IgD-negative memory B cell (primary cell): Measurements from ENCODE around the gene CSRNP3. TPM values are rescaled to one million over a fixed set of nuclear protein-coding genes. Genes with fewer than 3 reads are reported as not detected.

ENCODE experiments used
- H3K27ac Mint-ChIP-seq, 3 donors: one replicate each; pipeline ENCODE4 v1.8.0; 2020 to 2022; ENCODE audit warnings: mild to moderate bottlenecking in 3 of 3, mixed read lengths in 3 of 3, moderate library complexity in 1 of 3
- H3K27me3 Mint-ChIP-seq: one replicate; pipeline ENCODE4 v1.8.0; 2021; ENCODE audit warnings: mixed read lengths
- H3K36me3 Mint-ChIP-seq: one replicate; pipeline ENCODE4 v1.8.0; 2020; ENCODE audit warnings: mild to moderate bottlenecking, mixed read lengths
- H3K4me1 Mint-ChIP-seq, 3 donors: one replicate each; pipeline ENCODE4 v1.8.0; 2020 to 2022; ENCODE audit warnings: mixed read lengths in 3 of 3, mild to moderate bottlenecking in 1 of 3
- H3K4me3 Mint-ChIP-seq, 4 donors: one replicate each; pipeline ENCODE4 v1.8.0; 2020 to 2022; ENCODE audit warnings: mild to moderate bottlenecking in 4 of 4, mixed read lengths in 4 of 4, moderate library complexity in 3 of 4
- H3K9me3 Mint-ChIP-seq, 3 donors: one replicate each; pipeline ENCODE4 v1.8.0; 2020 to 2021; ENCODE audit warnings: mixed read lengths in 3 of 3, mild to moderate bottlenecking in 1 of 3
- polyA plus RNA-seq: library from polyadenylated mRNA; unstranded; fragments of 300-500 nt; fragmentation: Illumina TruSeq; gene quantifications from one replicate; pipeline ENCODE4 v1.2.3, GENCODE V29; 2021

CSRNP3 gene
- polyA plus RNA-seq, 1 donor from 2014 or later, result not detected

DNA sequence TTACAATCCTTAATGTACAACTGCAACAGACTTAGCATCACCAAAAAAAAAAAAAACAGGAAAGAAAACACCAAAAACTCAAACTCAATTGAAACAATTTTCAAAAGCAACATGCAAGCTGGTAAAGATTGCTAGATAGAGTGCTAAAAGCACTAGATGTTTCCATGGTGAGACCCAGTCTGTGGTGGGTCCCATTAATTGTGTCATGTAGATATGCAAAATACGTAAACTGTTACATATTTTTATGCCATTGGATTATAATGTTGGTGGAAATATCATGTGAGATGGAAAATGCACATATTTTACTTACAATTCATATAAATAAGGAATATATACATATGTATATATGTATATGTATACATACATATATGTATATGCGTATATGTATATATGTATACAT lies 30.5 kb downstream of the CSRNP3 start:
- no peaks in the 10 kb centered on the region for H3K36me3 Mint-ChIP-seq
- H3K27me3 Mint-ChIP-seq, result no peaks in the 10 kb centered on the region
- no peak overlapping the region for H3K4me3 Mint-ChIP-seq
- H3K9me3 Mint-ChIP-seq, result no peaks in the 10 kb centered on the region
- H3K27ac Mint-ChIP-seq, result no peak overlapping the region
- peaks cover 0 to 2% (median 0%) of the 10 kb centered on the region in 3 donors for H3K4me1 Mint-ChIP-seq

DNA sequence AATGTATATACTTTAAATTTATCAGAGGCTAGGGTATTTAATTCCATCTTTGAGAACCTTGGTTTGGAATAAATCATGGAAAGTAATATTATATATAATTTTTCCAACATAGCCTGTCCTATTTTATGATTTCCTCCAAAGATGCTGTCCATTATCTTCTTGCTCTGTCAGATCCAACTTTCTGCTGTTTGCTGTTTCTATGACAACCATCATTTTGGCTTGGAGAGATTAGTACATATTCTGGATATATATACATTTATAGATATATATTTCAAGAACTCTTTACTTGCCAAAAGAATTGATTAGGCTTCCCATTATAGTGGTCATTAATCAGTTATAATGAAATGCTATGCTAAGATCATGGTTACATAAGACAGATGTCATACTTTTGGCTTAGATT lies 31.3 kb downstream of the CSRNP3 start:
- Mint-ChIP-seq H3K27me3 (no peaks in the 10 kb centered on the region), H3K4me1 (peaks cover 0 to 2% (median 0%) of the 10 kb centered on the region in 3 donors), H3K27ac (no peak overlapping the region), H3K36me3 (no peaks in the 10 kb centered on the region), H3K9me3 (no peaks in the 10 kb centered on the region), H3K4me3 (no peak overlapping the region)

DNA sequence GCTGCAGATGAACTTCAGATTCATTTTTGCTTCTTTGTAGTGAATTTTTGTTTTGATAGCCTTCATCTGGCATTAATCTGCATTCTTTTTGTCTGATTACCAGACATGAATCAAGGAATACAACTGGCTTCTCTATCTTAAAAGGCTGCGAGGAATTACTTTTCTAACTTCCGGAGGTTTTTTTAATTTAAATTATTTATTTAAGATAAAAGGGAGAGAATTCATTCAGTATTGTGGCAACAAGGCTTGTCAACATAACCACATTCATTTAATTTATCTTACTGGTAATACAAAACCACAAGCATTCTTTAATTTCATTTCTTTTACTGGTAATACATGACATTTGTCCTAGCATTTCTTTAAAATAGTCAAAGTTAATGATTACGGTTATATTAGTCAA lies 36.0 kb downstream of the CSRNP3 start:
- Mint-ChIP-seq H3K36me3 (no peaks in the 10 kb centered on the region), H3K4me3 (no peak overlapping the region), H3K27me3 (no peaks in the 10 kb centered on the region), H3K4me1 (no peaks in the 10 kb centered on the region), H3K9me3 (no peaks in the 10 kb centered on the region), H3K27ac (no peak overlapping the region)

DNA sequence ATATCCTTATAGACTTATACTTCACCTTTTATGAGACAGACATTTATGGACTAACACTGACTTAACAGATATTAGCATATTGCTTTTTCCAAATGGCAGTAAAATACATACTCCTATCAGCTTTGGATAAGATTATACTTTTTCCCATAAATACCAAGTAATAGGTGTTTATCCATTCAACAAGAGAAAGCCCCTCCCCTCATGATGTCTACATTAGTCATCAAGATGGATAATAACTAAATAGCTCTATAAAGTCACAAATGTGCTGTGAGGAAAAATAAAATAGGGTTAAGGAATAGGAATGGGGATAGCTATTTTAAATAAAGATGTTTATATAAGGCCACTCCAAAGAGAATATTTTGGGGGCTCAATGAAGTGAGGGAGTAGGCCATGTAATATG lies 39.4 kb downstream of the CSRNP3 start:
- Mint-ChIP-seq H3K9me3 (no peaks in the 10 kb centered on the region), H3K4me3 (no peak overlapping the region), H3K36me3 (no peaks in the 10 kb centered on the region), H3K27me3 (peaks cover 2% of the 10 kb centered on the region), H3K27ac (no peak overlapping the region), H3K4me1 (no peaks in the 10 kb centered on the region)

DNA sequence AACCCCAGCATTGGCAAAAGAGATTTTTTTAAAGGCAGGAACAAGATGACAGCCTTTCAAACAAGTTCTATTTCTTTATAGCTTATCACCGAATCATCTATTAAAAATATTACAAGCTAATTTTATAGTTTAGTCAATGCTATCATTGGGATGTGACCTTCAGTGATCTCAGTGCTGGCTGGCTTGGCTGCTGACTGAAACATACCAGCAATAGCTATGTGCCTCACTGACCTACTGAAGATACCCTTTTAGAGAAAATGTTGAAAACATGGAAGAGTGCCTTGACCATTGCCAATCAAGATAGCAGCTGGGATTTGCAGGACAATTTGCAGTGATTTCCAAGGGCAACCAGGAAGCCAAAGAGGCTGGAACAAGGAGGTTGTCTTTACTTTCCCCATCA lies 44.0 kb downstream of the CSRNP3 start:
- no peaks in the 10 kb centered on the region for H3K4me1 Mint-ChIP-seq
- peaks cover 3% of the 10 kb centered on the region for H3K27me3 Mint-ChIP-seq
- H3K27ac Mint-ChIP-seq, result no peak overlapping the region
- H3K9me3 Mint-ChIP-seq, result no peaks in the 10 kb centered on the region
- H3K36me3 Mint-ChIP-seq, result no peaks in the 10 kb centered on the region
- H3K4me3 Mint-ChIP-seq, result no peak overlapping the region

DNA sequence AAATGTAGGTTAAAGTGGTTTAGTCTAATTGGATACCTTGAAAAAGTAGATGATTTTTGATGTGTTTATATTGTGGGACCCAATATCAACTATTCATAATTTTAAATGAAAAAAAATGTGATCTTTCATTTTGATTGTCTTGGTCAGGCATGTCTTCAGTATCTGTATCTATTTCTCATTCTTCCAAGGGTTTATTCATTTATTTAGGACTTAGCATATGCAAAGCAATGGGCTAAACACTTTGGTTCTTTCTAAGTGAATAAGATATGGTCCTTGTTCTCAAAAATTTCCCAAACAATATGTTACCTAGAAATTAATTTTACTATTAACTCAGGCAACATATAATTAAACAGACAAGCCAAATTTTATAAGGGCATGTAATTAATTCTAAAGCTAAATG lies 49.1 kb downstream of the CSRNP3 start:
- no peak overlapping the region for H3K27ac Mint-ChIP-seq
- H3K27me3 Mint-ChIP-seq, result peaks cover 3% of the 10 kb centered on the region
- no peaks in the 10 kb centered on the region for H3K9me3 Mint-ChIP-seq
- no peak overlapping the region for H3K4me3 Mint-ChIP-seq
- H3K4me1 Mint-ChIP-seq, result no peaks in the 10 kb centered on the region
- H3K36me3 Mint-ChIP-seq, result no peaks in the 10 kb centered on the region

DNA sequence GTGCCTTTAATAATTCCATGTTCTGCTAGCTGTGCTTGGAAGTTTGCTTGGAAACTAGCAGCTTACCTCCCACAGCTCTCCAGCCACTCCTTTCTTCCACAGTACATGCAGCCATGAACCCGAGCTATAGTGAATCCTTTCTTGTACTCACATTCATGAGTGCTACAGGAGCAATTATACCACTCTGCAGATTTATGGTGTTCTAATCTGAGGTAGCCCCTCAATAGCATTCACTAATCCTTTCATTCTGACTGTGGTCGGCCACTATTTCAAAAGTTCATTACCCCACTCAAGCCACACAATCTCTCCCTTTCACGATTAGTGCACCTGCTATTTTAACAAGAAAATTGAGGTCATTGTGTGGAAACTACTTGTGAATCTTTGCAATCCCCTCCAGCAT lies 53.2 kb downstream of the CSRNP3 start:
- H3K9me3 Mint-ChIP-seq, result no peaks in the 10 kb centered on the region
- no peaks in the 10 kb centered on the region for H3K36me3 Mint-ChIP-seq
- no peaks in the 10 kb centered on the region for H3K4me1 Mint-ChIP-seq
- H3K4me3 Mint-ChIP-seq, result no peak overlapping the region
- no peaks in the 10 kb centered on the region for H3K27me3 Mint-ChIP-seq
- H3K27ac Mint-ChIP-seq, result no peak overlapping the region

DNA sequence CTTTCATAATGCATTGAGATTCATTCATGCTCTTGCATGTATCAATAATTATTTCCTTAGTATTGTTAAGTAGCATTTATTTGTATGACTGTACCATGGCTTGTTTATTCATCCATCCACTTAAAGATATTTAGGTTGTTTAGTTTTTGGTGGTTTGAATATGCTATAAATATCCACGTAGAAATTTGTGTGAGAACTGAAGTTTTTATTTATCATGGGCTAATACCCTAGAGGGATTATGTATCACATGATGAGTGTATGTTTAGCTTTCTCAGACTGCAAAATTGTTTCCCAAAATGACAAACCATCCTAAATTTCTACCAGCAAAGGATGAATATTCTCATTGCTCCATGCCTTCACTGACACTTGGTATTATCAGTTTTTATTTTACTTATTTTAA lies 55.2 kb downstream of the CSRNP3 start:
- Mint-ChIP-seq H3K27ac (no peak overlapping the region), H3K36me3 (no peaks in the 10 kb centered on the region), H3K9me3 (no peaks in the 10 kb centered on the region), H3K27me3 (no peaks in the 10 kb centered on the region), H3K4me3 (no peak overlapping the region), H3K4me1 (peaks cover 0 to 2% (median 0%) of the 10 kb centered on the region in 3 donors)

DNA sequence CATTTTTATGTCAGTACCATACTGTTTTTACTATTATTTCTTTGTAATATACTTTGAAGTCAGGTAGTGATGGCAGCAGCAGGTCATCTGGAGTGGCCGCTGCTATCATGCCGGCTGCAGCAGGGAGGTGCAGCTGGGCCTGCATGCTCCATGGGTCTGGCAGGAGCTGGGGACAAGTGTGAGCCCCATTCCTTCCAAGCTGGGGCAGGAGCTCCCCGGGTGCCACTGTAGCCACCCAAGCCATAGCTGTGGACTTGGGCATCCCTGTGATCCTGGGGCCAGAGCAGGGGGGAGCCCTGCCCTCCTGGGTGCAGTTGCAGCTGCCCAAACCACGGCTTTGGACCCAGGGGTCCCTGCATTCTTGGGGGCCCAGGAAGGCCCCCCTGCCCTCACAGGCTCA lies 59.2 kb downstream of the CSRNP3 start:
- H3K36me3 Mint-ChIP-seq, result no peaks in the 10 kb centered on the region
- peaks cover 1% of the 10 kb centered on the region for H3K27me3 Mint-ChIP-seq
- no peak overlapping the region for H3K4me3 Mint-ChIP-seq
- peaks cover 0 to 2% (median 0%) of the 10 kb centered on the region in 3 donors for H3K4me1 Mint-ChIP-seq
- H3K27ac Mint-ChIP-seq, result no peak overlapping the region
- H3K9me3 Mint-ChIP-seq, result peaks cover 0 to 1% (median 0%) of the 10 kb centered on the region in 3 donors

DNA sequence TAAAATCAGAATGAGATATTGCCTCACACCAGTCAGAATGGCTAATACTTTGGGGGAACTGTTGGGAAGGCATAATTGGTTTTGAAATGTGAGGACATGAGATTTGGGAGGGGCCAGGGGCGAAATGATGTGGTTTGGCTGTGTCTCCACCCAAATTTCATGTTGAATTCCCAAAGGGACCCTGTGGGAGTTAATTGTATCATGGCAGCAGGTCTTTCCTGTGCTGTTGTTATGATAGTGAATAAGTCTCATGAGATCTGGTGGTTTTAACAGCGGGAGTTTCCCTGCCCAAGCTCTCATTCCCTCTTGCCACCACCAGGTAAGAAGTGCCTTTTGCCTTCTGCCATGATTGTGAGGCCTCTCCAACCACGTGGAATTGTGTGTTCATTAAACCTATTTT lies 59.6 kb downstream of the CSRNP3 start:
- no peak overlapping the region for H3K4me3 Mint-ChIP-seq
- no peaks in the 10 kb centered on the region for H3K36me3 Mint-ChIP-seq
- H3K27me3 Mint-ChIP-seq, result peaks cover 1% of the 10 kb centered on the region
- peaks cover 0 to 2% (median 0%) of the 10 kb centered on the region in 3 donors for H3K4me1 Mint-ChIP-seq
- H3K27ac Mint-ChIP-seq, result no peak overlapping the region
- H3K9me3 Mint-ChIP-seq, result peaks cover 0 to 1% (median 0%) of the 10 kb centered on the region in 3 donors

DNA sequence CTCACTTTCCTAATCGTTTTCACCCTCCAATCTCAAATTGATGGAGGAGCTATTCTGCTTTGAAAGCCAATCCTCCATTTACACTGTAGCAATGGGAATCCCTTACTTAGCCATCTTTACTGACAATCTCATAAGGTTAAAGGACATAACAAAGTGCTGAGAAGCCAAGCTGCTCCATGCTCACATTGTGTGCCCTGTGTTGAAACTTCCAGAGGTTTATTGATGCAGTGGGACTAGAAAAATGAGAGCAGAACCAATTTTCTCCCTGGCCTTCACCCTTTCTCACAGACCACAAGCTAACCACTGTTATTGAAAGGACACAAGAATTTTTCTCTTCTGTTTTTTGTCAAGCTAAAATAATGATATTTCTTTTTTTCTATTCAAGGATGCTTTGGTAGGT lies 63.8 kb downstream of the CSRNP3 start:
- Mint-ChIP-seq H3K36me3 (no peaks in the 10 kb centered on the region), H3K4me1 (peaks cover 0 to 15% (median 10%) of the 10 kb centered on the region in 3 donors), H3K27me3 (peaks cover 1% of the 10 kb centered on the region), H3K4me3 (no peak overlapping the region), H3K9me3 (peaks cover 0 to 1% (median 0%) of the 10 kb centered on the region in 3 donors), H3K27ac (no peak overlapping the region)

DNA sequence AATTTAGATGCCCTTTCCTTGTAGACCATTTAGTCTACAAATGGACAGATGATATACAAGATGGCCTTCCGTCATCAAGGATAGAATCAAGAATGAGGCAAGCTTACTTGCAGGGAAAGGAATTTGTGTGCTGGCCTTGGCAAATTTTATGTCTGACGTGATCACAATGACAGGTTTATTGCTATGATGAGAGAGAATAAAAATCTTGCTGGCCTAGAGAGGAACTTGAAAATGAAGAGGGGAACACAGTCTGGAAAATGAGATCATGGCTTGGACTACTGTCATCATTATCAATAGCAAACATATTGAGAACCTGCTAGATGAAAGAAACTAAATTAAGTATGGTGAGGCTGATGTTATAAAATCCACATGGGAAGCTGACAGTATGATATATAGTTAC lies 66.0 kb downstream of the CSRNP3 start:
- H3K27me3 Mint-ChIP-seq, result peaks cover 1% of the 10 kb centered on the region
- H3K4me1 Mint-ChIP-seq, result peaks cover 0 to 12% (median 10%) of the 10 kb centered on the region in 3 donors
- H3K27ac Mint-ChIP-seq, result no peak overlapping the region
- no peak overlapping the region for H3K4me3 Mint-ChIP-seq
- H3K9me3 Mint-ChIP-seq, result peaks cover 0 to 1% (median 0%) of the 10 kb centered on the region in 3 donors
- H3K36me3 Mint-ChIP-seq, result no peaks in the 10 kb centered on the region

DNA sequence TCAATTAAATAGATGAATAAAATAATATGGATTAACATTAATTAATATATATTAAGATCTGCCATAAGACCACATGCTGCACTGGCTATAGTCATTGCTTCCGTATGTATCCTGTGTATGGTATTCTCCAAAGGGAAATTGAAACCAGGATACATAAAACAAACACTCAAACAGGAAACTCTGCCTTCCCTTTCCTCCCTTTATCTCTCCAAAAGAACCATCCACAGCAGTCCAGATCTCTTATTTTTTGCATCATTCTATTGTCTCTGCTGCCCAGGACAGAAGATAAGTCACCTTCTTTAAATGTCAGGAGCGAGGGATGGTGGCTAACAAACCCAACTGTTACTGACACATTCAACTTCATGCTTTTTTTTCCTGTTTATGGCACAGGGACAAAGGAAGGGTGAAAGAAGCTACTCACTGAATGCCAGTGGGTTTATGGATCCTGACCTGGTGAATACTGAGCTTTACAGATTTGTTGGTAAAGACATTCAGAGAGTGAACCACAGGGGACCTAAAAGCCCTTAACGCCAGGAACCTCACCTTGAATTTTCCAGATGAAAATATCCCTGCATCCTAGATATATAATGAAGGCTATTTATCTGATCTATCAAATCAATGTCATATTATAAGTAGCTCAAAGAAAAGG lies 67.5 kb downstream of the CSRNP3 start:
- no peaks in the 10 kb centered on the region for H3K36me3 Mint-ChIP-seq
- no peaks in the 10 kb centered on the region for H3K27me3 Mint-ChIP-seq
- H3K27ac Mint-ChIP-seq, result no peak overlapping the region
- H3K4me1 Mint-ChIP-seq, result peaks cover 0 to 12% (median 10%) of the 10 kb centered on the region in 3 donors
- H3K4me3 Mint-ChIP-seq, result no peak overlapping the region
- H3K9me3 Mint-ChIP-seq, result no peaks in the 10 kb centered on the region

DNA sequence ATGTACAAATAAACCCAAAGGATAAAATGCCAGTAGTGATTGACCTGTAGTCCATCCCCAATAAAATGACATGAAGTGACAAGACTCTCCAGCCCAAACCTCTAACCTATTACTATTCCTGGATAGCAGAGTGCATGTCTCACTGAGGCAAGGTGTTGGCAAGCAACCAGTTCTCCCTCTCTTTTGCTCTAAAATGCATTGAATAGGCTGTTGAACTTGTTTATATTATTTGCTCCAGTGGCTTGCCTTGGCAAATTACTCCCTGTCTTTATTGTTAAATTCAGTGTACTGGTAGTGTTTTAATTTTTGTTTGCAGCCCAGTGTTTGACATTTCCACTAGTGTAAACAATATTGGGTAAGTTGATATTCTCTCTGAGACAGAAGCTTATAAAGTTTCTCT lies 70.5 kb downstream of the CSRNP3 start:
- H3K27me3 Mint-ChIP-seq, result no peaks in the 10 kb centered on the region
- no peak overlapping the region for H3K4me3 Mint-ChIP-seq
- no peaks in the 10 kb centered on the region for H3K36me3 Mint-ChIP-seq

DNA sequence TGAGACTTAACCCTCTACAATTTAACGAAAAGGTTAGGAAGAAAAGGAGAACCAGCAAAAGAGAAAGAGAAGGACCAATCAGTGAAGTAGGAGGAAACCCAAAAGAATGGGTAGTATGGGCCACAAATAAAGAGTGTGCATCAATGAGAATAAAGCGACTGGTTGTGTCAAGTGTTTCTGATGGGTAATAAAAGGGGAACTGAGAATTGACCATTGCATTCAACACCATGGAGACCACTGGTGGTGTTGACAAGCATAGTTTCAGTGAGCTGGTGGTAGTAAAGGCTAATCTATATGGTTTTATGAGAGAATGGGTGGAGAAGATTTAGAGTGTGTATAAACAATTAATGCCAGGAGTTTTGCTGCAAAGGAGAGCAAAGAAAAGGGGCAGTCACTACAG lies 75.4 kb downstream of the CSRNP3 start:
- H3K9me3 Mint-ChIP-seq, result no peaks in the 10 kb centered on the region
- H3K4me1 Mint-ChIP-seq, result no peaks in the 10 kb centered on the region
- H3K36me3 Mint-ChIP-seq, result no peaks in the 10 kb centered on the region
- H3K4me3 Mint-ChIP-seq, result no peak overlapping the region
- no peak overlapping the region for H3K27ac Mint-ChIP-seq
- no peaks in the 10 kb centered on the region for H3K27me3 Mint-ChIP-seq

More for the DNA sequence above, 70.5 kb downstream of the CSRNP3 start:
- no peaks in the 10 kb centered on the region for H3K9me3 Mint-ChIP-seq
- H3K27ac Mint-ChIP-seq, result no peak overlapping the region
- H3K4me1 Mint-ChIP-seq, result peaks cover 0 to 12% (median 10%) of the 10 kb centered on the region in 3 donors

DNA sequence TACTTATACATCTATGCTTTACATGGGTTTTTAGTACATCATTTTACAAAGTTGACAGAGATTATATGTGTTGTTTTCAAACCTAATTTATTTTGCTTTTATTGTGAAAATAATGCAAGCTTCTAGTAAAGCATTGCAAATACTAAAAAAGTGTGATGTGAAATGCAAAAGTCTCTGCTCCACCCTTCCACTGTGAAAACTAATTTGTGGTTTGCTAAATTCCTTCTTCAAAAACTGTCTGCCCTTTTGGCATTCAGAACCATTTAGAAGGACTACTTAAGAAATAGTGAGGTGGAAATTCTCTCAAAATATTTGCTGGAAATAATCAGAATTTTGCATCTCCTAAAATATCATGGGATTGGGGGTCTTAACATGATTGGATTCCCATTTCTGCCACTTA lies 78.4 kb downstream of the CSRNP3 start:
- Mint-ChIP-seq H3K4me1 (no peaks in the 10 kb centered on the region), H3K36me3 (no peaks in the 10 kb centered on the region), H3K27me3 (no peaks in the 10 kb centered on the region), H3K9me3 (no peaks in the 10 kb centered on the region), H3K4me3 (no peak overlapping the region), H3K27ac (no peak overlapping the region)
